HG03558 (cell line): Measurements from ENCODE around the gene OXLD1.
A peak's percentile ranks its signal among the peaks of the same experiment; 100 is the strongest.

Source experiments
- ATAC-seq: cut with Tn5 transposase; IDR thresholded peaks from one replicate; pipeline ENCODE4 v1.9.1; 2021; ENCODE audit warnings: moderate number of reproducible peaks; ENCODE audit not compliant: unreplicated experiment; ENCODE audit errors: extremely low read depth

Gene OXLD1

GRCh38 chr17:81666342-81667191, at the start of gene OXLD1, which contains the start of gene CCDC137:
Gene OXLD1, minus strand, starts transcription at chr17:81666605. Its CDS starts 28 bp downstream, at chr17:81666577.
Gene CCDC137, plus strand, starts transcription at chr17:81666737. Its CDS starts 30 bp downstream, at chr17:81666767.
- ATAC-seq: peak; percentile 82

DNA sequence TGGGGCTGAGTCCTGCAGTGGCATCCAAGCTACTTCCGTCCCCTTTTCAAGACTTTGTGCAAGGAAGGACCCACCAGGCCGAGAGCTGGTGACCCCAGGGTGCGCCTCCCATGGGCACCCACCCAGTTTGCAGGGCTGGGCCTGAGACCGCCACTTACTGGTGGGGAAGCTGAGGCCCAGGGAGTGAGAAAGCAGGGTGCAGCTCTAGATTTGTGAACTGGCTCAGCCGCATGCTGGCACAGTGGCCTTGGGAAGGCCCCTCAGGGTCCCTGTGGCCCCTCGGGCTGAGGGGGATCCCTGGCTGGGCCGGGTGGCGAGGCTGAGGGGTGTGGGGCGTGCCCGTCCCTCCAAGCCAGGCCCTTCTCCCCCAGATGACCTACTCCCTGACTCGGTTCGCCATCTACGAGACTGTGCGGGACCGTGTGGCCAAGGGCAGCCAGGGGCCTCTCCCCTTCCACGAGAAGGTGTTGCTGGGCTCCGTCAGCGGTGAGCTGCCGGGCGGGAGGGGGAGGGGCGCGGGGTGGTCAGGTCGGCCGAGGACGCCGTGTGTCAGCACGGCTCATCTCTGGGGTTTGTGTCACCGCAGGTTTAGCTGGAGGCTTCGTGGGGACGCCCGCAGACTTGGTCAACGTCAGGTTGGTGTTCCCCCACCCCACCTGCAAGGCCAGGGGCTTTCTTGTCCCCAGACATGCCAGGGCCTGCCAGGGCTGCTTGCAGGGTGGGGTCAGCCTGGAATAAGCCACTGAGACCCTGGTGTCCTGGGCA, 48.9 kb upstream of the OXLD1 start:
- ATAC-seq: no peak

GRCh38 chr17:81714412-81715106, 48.2 kb upstream of the OXLD1 start:
- ATAC-seq: no peak

GRCh38 chr17:81713556-81714411, 47.4 kb upstream of the OXLD1 start:
- no peak for ATAC-seq

- ATAC-seq: no peak
Observed at GRCh38 chr17:81713004-81713555, 46.7 kb upstream of the OXLD1 start.

DNA sequence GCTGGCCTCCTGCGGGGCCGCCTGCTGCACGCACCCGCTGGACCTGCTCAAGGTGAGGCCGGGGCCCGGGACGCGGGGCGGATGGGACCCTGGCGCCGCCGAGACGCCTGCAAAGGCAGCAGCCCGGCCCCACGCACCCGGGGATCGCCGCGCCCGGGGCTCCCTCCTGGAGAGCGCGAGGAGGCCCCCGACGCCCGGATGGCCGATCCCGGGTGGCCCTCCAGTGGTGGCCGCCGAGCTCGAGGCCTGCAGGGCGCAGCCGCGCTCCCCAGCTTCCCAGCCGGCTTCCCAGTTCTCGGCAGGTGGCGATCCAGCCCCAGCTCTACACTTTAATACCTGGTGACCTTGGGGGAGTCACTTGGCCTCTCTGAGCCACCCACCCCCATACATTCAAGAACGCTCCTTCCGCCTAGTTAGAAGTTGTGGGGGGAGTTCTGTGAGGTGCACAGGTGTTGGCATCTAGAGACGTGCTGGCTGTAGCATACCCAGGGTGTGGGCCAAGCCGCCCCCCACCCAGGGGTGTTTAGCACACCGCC, 46.1 kb upstream of the OXLD1 start:
- ATAC-seq: no peak

DNA sequence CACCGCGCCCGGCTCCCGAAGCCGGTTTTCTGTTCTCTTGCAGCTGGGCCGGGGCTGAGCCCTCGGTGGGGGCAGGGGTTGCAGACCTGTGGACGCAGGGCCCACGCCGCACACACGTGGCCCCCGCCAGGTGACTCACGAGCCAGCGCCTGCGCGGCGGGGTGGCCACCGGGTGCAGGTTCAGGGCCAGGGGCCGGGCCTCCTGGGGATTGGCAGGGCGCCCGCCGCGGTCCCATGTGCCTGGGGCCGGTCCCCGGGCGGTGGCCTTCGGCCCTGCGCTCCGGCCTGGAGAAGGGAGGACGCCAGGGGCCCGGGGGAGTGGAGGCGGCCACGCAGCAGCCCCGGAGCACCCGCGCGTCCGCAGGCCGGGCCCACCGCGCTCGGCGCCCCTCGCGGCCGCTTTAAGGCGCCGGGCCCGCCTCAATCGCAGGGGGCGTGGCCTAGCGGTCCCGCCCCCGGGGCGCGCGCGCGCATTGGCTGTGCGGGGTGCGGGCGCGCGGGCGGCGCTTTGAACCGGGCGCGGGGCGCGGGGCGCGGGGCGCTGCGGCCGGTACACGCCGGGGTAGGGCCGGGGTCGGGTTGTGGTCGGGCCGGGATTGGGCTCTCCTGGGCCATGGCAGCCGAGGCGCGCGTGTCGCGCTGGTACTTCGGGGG, 45.5 kb upstream of the OXLD1 start, which contains the start of gene SLC25A10:
TSS of gene SLC25A10 (plus strand) at position 471 of the 654 bp plus-strand sequence. CDS start at position 614, 143 bp downstream.
- ATAC-seq: no peak

DNA sequence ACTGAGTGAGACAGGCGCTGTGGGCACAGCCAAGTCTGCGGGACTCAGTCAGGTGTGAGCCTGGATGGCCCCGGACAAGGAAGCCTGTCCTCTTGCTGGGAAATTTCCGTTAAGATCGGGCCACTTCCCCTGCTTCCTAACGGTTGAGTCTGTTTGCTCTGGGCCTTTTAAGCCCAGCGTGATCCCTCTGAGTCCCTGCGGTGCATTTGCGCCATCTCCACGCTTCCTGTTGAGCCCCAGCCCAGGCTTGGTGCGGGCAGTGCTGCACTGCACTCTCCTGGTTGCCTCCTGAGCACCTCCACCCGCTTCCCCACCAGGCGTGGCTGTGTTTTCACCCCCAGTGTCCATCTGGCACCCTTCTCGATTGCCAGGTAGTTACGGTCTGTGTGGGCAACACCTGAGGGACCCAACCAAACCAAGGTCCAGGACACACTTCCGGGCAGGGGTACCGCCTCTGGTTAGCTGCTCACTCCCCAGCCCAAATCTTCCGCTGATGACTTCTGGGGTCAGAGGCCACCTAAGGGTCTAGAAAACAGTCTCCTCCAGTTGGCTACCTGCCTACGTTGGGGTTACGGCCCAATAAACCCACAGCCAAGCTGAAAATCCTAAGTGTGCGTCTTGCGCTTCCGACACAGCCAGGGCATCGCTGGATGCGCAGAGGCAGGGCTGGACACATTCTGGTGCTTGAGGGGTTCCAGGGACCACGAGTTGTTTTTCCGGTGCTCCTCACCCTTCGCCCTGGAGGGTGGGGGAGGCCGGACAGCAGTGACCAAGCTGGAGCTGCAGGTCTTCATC, 44.3 kb upstream of the OXLD1 start:
- no peak for ATAC-seq

DNA sequence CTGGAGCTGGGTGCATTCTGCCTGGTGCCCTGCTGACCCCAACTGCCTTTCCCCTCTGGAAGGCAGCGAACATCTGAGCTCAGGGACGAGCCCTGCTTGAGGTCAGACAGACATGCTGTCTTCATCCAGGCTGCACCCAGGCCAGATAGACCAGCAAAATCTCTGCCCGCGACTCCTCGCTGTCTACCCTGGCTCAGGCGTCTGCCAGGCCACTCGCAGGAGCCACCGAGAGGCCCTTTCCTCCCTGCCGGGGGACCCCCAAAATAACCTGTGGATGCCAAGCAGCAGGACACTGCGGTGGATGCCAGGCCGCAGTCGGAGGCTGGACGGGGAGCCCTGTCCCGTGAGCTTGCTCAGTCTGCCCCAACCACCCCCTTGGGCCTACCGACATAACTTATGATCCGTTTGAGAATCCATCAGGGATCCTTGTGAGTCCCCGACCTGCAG, 42.4 kb upstream of the OXLD1 start:
- ATAC-seq: no peak

DNA sequence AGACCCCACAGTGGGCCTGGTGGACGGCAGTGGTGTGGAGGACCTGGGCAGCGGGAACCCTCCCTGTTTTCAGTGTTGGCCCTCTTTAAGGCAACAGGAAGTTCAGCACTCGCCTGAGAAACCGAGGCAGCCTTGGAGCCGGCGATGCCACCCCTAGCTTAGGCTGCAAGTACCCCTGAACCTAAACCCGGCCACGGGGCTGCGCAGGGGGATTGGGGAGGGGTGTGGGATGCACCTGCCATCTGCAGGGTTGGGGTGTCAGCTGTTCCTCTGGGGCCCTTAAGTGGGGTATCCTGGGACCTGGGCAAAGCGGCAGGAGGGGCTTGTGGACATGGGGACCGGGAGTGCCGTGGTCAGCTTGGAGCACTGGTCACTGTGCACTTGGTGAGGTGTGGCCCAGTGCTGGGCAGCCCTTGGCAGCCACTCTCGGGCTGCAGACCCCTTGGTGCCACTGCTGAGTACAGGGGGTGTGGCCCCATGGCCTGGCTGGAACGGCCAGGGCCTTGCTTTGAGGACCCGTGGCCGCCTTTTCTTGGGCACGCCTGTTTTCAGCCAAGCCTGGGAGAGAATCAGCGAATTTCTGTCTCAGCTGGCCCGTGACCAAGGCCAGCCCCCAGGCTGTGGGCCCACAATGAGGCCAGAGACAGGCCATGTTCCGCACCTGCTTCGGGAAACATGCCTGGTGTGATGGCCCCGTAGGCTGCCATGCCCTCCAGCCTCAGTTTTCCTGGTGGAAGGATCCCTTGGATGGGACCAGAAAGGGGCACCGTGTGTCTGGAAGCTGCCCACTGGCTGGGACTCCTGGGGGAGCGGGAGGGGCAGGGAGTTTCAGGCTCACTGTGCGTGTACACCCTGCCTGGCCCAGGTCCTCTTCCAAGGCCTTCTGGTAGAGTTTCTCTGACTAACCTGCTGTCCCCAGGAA, 41.6 kb upstream of the OXLD1 start:
- no peak for ATAC-seq

DNA sequence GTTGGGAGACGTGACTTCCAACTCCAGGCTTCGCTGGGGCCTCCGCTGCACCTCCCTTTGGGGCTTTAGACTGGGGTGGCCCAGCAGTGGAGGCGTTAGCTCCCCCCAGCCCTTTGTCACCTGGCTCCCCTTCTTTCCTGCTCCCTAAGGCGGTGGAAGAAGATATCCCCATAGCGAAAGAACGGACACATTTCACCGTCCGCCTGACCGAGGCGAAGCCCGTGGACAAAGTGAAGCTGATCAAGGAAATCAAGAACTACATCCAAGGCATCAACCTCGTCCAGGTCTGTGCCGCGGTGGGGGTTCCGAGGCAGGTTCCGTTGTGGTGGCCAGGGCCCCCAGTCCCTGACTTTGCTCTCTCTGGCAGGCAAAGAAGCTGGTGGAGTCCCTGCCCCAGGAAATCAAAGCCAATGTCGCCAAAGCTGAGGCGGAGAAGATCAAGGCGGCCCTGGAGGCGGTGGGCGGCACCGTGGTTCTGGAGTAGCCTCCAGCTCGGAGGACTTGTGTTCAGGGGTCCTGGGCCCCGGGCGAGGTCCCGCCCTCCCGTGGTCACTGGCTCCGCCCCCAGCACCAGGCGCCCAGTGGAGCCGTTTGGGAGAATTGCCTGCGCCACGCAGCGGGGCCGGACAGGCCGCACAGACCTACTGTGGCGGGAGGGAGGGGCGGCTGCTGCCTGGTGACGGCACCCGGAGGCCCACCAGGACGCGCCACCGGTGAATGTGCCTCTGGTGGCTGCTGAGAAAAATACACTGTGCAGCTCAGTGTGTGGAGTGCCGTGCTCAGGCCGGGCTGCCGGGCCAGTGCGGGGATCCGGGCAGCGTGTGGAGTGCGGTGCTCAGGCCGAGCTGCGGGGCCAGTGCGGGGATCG, 40.6 kb upstream of the OXLD1 start:
- ATAC-seq: no peak

- ATAC-seq: no peak
Observed at GRCh38 chr17:81706232-81706611, 39.8 kb upstream of the OXLD1 start.

DNA sequence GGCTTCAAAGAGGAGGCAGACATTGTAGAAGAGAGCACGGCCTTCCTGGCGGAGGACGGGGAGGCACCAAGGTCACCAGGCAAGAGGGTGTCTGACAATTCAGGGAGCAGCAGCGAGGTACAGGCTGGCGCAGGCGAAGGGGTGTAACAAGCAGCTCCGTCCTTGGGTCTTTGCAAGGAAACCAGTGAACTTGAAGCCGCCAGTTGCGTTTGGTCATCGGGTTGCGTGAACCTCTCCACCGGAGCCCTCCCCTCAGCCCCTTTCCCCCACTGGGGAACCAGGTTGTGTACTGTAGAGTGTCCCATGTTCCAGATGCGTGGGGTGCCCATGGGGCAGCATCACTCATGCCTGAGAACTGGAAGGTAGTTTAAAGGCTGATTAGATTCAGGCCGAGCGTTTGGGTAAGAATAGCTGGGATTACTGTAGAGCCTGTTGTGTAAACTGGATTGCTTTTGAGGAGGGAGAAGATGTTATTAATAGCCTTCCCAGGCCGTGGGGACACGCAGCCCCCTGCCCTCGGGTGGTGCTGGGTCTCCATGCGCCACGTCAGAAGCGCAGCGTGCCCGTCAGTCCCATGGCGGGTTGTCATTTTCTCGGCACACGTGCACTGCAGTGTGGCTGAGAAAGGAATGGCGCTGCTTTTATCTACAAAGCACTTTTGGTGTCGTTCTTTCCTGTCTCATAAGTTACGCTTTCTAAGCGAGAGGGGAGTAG, 39.3 kb upstream of the OXLD1 start:
- no peak for ATAC-seq

- ATAC-seq: no peak
Observed at GRCh38 chr17:81703747-81704654, 37.6 kb upstream of the OXLD1 start.
